H9 (cell line): Measurements from ENCODE around the gene ACACA. TPM values are rescaled to one million over a fixed set of nuclear protein-coding genes. Genes with fewer than 3 reads are reported as not detected.

Experiments
- DNase-seq: peaks from one replicate; pipeline ENCODE4 v3.0.0-alpha.2; 2017
- H2AFZ ChIP-seq: one replicate; pipeline ENCODE4 v1.6.1; 2013; ENCODE audit warnings: mild to moderate bottlenecking, low read length, control low read depth, moderate library complexity
- H2AK5ac ChIP-seq: 2 replicates; pipeline ENCODE4 v1.6.1; 2013; ENCODE audit warnings: low read length, control low read depth, mixed read lengths; ENCODE audit not compliant: insufficient read length
- H2BK120ac ChIP-seq: one replicate; pipeline ENCODE4 v1.6.1; 2013; ENCODE audit warnings: low read depth, mild to moderate bottlenecking, low read length, control low read depth, inconsistent platforms; ENCODE audit not compliant: poor library complexity, severe bottlenecking
- H2BK12ac ChIP-seq: 2 replicates; pipeline ENCODE4 v1.6.1; 2013; ENCODE audit warnings: low read length, control low read depth, mixed read lengths, low read depth; ENCODE audit not compliant: insufficient read length
- H2BK15ac ChIP-seq: 2 replicates; pipeline ENCODE4 v1.6.1; 2013; ENCODE audit warnings: low read depth, low read length, control low read depth
- H2BK20ac ChIP-seq: one replicate; pipeline ENCODE4 v1.6.1; 2013; ENCODE audit warnings: low read depth, mild to moderate bottlenecking, low read length, control low read depth, inconsistent platforms; ENCODE audit not compliant: poor library complexity, severe bottlenecking
- H2BK5ac ChIP-seq: 2 replicates; pipeline ENCODE4 v1.6.1; 2013; ENCODE audit warnings: low read length, control low read depth, mixed read lengths; ENCODE audit not compliant: insufficient read length
- H3K14ac ChIP-seq: 2 replicates; pipeline ENCODE4 v1.6.1; 2013; ENCODE audit warnings: low read length, control low read depth; ENCODE audit not compliant: insufficient read depth
- H3K18ac ChIP-seq: 2 replicates; pipeline ENCODE4 v1.6.1; 2013; ENCODE audit warnings: low read depth, mild to moderate bottlenecking, mixed read lengths, low read length, control low read depth; ENCODE audit not compliant: insufficient read length
- H3K23ac ChIP-seq: 2 replicates; pipeline ENCODE4 v1.6.1; 2013; ENCODE audit warnings: low read length, control low read depth, mixed read lengths, low read depth; ENCODE audit not compliant: insufficient read length
- H3K23me2 ChIP-seq: 2 replicates; pipeline ENCODE4 v1.6.1; 2013; ENCODE audit warnings: low read depth, mild to moderate bottlenecking, mixed read lengths, low read length, control low read depth; ENCODE audit not compliant: insufficient read length, poor library complexity, severe bottlenecking
- H3K27ac ChIP-seq: 2 replicates; pipeline ENCODE4 v1.5.1; 2013; ENCODE audit warnings: low read length, control low read depth, mixed read lengths, low read depth; ENCODE audit not compliant: insufficient read length
- H3K27me3 ChIP-seq: 2 replicates; pipeline ENCODE4 v1.6.1; 2013; ENCODE audit warnings: low read length, control low read depth, inconsistent platforms; ENCODE audit not compliant: insufficient read depth
- H3K4ac ChIP-seq: 2 replicates; pipeline ENCODE4 v1.6.1; 2013; ENCODE audit warnings: low read depth, mild to moderate bottlenecking, control low read depth, inconsistent platforms, low read length, moderate library complexity
- H3K4me1 ChIP-seq: 2 replicates; pipeline ENCODE4 v1.6.1; 2013; ENCODE audit warnings: low read length, control low read depth, inconsistent platforms; ENCODE audit not compliant: insufficient read depth
- H3K4me2 ChIP-seq: 2 replicates; pipeline ENCODE4 v1.6.1; 2013; ENCODE audit warnings: low read length, control low read depth, mixed read lengths; ENCODE audit not compliant: insufficient read length, insufficient read depth
- H3K56ac ChIP-seq: 2 replicates; pipeline ENCODE4 v1.6.1; 2013; ENCODE audit warnings: low read depth, mild to moderate bottlenecking, mixed read lengths, low read length, control low read depth; ENCODE audit not compliant: insufficient read length
- H3K79me1 ChIP-seq: 2 replicates; pipeline ENCODE4 v1.6.1; 2013; ENCODE audit warnings: low read depth, mild to moderate bottlenecking, moderate library complexity, low read length, control low read depth, inconsistent platforms; ENCODE audit not compliant: insufficient read depth, poor library complexity, severe bottlenecking
- H3K79me2 ChIP-seq: 2 replicates; pipeline ENCODE4 v1.6.1; 2013; ENCODE audit warnings: low read length, control low read depth, inconsistent platforms; ENCODE audit not compliant: insufficient read depth
- H3K9ac ChIP-seq: 2 replicates; pipeline ENCODE4 v1.6.1; 2013; ENCODE audit warnings: low read length, control low read depth, mixed read lengths; ENCODE audit not compliant: insufficient read length; ENCODE audit errors: extremely low read depth
- H3K9me3 ChIP-seq: one replicate; pipeline ENCODE4 v1.6.1; 2013; ENCODE audit warnings: low read depth, low read length, inconsistent platforms; ENCODE audit not compliant: control insufficient read depth
- H3T11ph ChIP-seq: one replicate; pipeline ENCODE4 v1.6.1; 2013; ENCODE audit warnings: mild to moderate bottlenecking, low read length, control low read depth, inconsistent platforms
- H4K20me1 ChIP-seq: one replicate; pipeline ENCODE4 v1.6.1; 2013; ENCODE audit not compliant: control insufficient read depth, insufficient read length, insufficient read depth
- H4K5ac ChIP-seq: 2 replicates; pipeline ENCODE4 v1.6.1; 2013; ENCODE audit warnings: low read depth, mild to moderate bottlenecking, mixed read lengths, low read length, control low read depth; ENCODE audit not compliant: insufficient read length
- H4K8ac ChIP-seq: replicated peaks from 2 replicates; pipeline ENCODE4 v1.6.1; 2013; ENCODE audit warnings: low read length, control low read depth, mixed read lengths, low read depth; ENCODE audit not compliant: insufficient read length
- H4K91ac ChIP-seq: 2 replicates; pipeline ENCODE4 v1.6.1; 2013; ENCODE audit warnings: low read depth, mild to moderate bottlenecking, moderate library complexity, mixed read lengths, low read length, control low read depth; ENCODE audit not compliant: insufficient read length
- H3K27ac Mint-ChIP-seq, 3 experiments: 2 replicates in 2 of 3; 3 replicates in 1 of 3; pipeline ENCODE4 v1.8.0; 2020 to 2021; ENCODE audit warnings: mixed read lengths in 3 of 3, mild to moderate bottlenecking in 1 of 3, moderate library complexity in 1 of 3
- H3K27me3 Mint-ChIP-seq: 2 replicates; pipeline ENCODE4 v1.8.0; 2021; ENCODE audit warnings: low read depth, mild to moderate bottlenecking, moderate library complexity, mixed read lengths
- H3K36me3 Mint-ChIP-seq, 3 experiments: 2 replicates in 2 of 3; 3 replicates in 1 of 3; pipeline ENCODE4 v1.8.0; 2020 to 2021; ENCODE audit warnings: low read depth in 3 of 3, mixed read lengths in 3 of 3; ENCODE audit not compliant: insufficient read depth in 1 of 3
- H3K4me1 Mint-ChIP-seq, 2 experiments: 2 replicates each; pipeline ENCODE4 v1.8.0; 2020; ENCODE audit warnings: mixed read lengths in 2 of 2
- H3K4me3 Mint-ChIP-seq, 2 experiments: 2 replicates in 1 of 2; 3 replicates in 1 of 2; pipeline ENCODE4 v1.8.0; 2020 to 2021; ENCODE audit warnings: mild to moderate bottlenecking in 2 of 2, mixed read lengths in 2 of 2, moderate library complexity in 1 of 2
- H3K9me3 Mint-ChIP-seq, 2 experiments: 2 replicates in 1 of 2; 3 replicates in 1 of 2; pipeline ENCODE4 v1.8.0; 2020; ENCODE audit warnings: mild to moderate bottlenecking in 2 of 2, mixed read lengths in 2 of 2, moderate library complexity in 1 of 2
- CTCF ChIP-seq: fragments of 200-600 bp; sonication (generic); conservative IDR thresholded peaks from 3 replicates; pipeline ENCODE4 v1.8.0; 2021; ENCODE audit warnings: antibody characterized with exemption, mild to moderate bottlenecking
- WGBS: extraction: QIAGEN DNeasy Blood & Tissue Kit; methylation state at CpG from one replicate; pipeline ENCODE4 v1.1.7; 2013; ENCODE audit warnings: missing lambda C conversion rate, low lambda C conversion rate, mixed read lengths; ENCODE audit not compliant: insufficient read length; ENCODE audit errors: extremely low coverage; 5-methylcytosine and 5-hydroxymethylcytosine counted together
- total RNA-seq: library from RNA; stranded (reverse); gene quantifications from 2 replicates; pipeline ENCODE4 v1.2.1, GENCODE V29; 2021

Gene ACACA
- total RNA-seq, 1 experiment from 2014 or later = 135 TPM

GRCh38 chr17:37135576-37135975 is 271.1 kb downstream of the ACACA start:
- H2AFZ ChIP-seq = no peak overlapping the region
- no peak overlapping the region for H3K4ac ChIP-seq
- H3K79me1 ChIP-seq = no peaks in the 10 kb centered on the region
- H4K8ac ChIP-seq = no peak overlapping the region
- H4K91ac ChIP-seq = no peak overlapping the region
- H2BK20ac ChIP-seq = no peak overlapping the region
- H4K5ac ChIP-seq = no peak overlapping the region
- no peaks in the 10 kb centered on the region for H3K79me2 ChIP-seq
- H2BK120ac ChIP-seq = no peak overlapping the region
- H3K27me3 ChIP-seq = no peaks in the 10 kb centered on the region
- H2BK15ac ChIP-seq = no peak overlapping the region
- H4K20me1 ChIP-seq = no peaks in the 10 kb centered on the region
- WGBS = no CpG with 5 or more reads among the region's 2 CpGs
- no peak overlapping the region for H3K14ac ChIP-seq
- no peaks in the 10 kb centered on the region for H3K4me1 ChIP-seq
- no peak overlapping the region for H2BK5ac ChIP-seq
- no peak overlapping the region for H3K18ac ChIP-seq
- no peak for TF ChIP-seq CTCF
- H3K9ac ChIP-seq = no peak overlapping the region
- no peak overlapping the region for H3K4me3 Mint-ChIP-seq
- no peaks in the 10 kb centered on the region for H3K23me2 ChIP-seq
- H3K9me3 ChIP-seq = no peaks in the 10 kb centered on the region
- H3K4me2 ChIP-seq = no peak overlapping the region
- no peaks in the 10 kb centered on the region for H3K9me3 Mint-ChIP-seq
- no peak overlapping the region for H3K23ac ChIP-seq
- no peak overlapping the region for H2BK12ac ChIP-seq
- H3K27me3 Mint-ChIP-seq = no peaks in the 10 kb centered on the region; the same call in 1 of the 2 replicates
- DNase-seq = no peak
- no peak overlapping the region for H3T11ph ChIP-seq
- H3K27ac ChIP-seq = no peak overlapping the region
- H2AK5ac ChIP-seq = no peak overlapping the region
- H3K27ac Mint-ChIP-seq = peak overlapping the region in 2 of 3 experiments; percentile 15 to 89; a peak in 4 of 7 replicates
- peaks cover 2 to 15% (median 14%) of the 10 kb centered on the region in 3 experiments; a peak in 5 of 7 replicates for H3K36me3 Mint-ChIP-seq
- peaks cover 74 to 78% of the 10 kb centered on the region in 2 experiments for H3K4me1 Mint-ChIP-seq
- no peak overlapping the region for H3K56ac ChIP-seq
